Suppressor macrophage (primary cell): ENCODE data around the gene INTU.
"Not testable (repeated sequence)": the region's sequence is repeated elsewhere in the genome, so short reads cannot be mapped to it uniquely, and the experiment has no call there.

Source experiments
- DNase-seq, 4 experiments: peaks; one replicate each; pipeline ENCODE4 v3.0.0-alpha.2; 2020 to 2022

The INTU gene

GRCh38 chr4:127643791-127644190 is 11.0 kb downstream of the INTU start:
- DNase-seq, result no peak

DNA sequence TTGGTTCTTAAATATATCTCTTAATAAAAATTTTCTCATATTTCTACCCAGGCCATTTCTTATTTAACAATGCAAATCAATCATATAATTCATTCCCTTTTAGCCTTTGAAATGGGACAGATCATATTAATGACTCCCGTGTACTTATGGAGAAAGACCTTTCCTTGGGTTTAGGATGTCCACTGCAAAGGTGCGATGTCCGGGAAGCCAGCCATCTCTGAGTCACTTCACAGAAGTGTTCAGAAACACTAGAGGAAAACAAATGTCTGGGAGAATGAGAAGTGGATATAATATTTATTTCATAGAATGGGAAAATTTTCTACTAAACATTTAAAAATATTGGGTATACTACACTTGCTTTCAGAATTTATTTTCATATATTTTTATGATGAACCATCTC is 15.3 kb downstream of the INTU start:
- no peak for DNase-seq

- not testable (repeated sequence) for DNase-seq
These were observed 22.8 kb downstream of the INTU start for GRCh38 chr4:127655590-127655989.

DNA sequence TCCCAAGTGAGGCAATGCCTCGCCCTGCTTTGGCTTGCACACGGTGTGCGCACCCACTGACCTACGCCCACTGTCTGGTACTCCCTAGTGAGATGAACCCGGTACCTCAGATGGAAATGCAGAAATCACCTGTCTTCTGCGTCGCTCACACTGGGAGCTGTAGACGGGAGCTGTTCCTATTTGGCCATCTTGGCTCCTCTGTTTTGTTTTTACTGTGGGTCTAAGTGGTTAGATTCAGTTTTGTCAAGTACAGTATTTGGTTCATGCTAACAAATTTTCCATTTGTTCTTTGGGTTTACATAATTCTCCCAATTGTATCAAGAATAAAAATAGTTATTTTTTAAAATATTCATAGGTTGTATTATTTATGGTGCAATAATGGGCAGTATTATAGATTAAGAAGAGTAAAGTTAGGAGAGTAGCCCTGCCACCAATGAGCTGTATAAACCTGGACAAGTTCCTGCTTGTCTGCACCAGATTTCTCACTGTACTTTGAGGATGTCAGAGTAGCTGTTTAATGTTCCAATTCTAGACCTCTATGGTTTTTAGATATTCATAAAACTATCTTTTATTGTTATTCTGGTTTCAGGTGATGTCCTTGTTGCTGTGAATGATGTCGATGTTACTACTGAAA is 23.4 kb downstream of the INTU start:
- no peak for DNase-seq

DNA sequence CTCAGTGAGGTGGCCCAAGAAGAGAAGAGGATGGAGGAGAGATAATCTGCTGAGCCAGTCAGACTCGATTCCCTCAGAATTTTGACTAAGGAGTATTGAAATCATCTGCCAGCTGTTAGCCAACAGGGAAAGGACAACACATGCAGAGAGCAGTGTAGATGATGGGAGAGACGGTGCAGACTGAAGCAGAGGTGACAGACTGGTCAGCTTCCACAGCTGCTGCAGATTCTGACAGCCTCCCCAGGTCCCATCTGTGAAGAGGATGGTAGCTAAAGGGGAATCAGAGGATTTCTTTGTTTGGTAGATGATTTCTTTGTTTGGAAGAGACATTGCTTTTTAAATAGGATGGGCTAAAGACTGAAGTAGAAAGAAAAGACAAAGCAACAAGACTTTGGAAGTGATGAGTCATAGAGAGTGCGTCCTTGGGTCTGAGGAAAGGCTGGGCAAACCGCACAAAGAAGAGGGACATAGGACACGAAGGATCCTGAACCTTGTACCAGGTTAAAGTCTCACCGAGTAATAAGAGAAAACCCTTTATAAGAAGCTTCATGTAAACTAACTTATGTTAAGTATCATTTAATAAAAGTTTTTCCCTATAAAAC is 27.6 kb downstream of the INTU start:
- no peak for DNase-seq

- no peak for DNase-seq
These were observed 34.4 kb downstream of the INTU start for GRCh38 chr4:127667116-127667515.

- no peak for DNase-seq
These were observed 35.0 kb downstream of the INTU start for GRCh38 chr4:127667772-127668171.

- no peak for DNase-seq
These were observed 36.0 kb downstream of the INTU start for GRCh38 chr4:127668770-127669169.

GRCh38 chr4:127669691-127670090 is 36.9 kb downstream of the INTU start:
- no peak for DNase-seq

DNA sequence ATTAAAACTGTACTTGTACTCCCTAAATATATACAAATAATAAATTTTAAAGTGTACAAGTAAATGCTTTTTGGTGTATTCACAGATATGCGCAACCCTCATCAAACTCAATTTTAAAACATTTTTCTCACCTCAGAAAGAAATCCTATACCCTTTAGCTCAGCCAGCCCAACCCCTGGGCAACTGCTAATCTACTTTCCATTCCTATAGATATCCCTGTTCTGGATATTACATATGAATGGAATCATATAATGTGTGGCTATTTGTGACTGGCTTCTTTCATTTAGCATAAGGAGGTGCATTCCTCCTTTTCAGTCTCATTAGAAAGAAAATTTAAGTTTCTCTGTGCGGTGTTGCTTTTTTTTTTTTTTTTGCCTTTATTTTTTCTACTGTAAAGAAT is 39.4 kb downstream of the INTU start:
- no peak for DNase-seq

DNA sequence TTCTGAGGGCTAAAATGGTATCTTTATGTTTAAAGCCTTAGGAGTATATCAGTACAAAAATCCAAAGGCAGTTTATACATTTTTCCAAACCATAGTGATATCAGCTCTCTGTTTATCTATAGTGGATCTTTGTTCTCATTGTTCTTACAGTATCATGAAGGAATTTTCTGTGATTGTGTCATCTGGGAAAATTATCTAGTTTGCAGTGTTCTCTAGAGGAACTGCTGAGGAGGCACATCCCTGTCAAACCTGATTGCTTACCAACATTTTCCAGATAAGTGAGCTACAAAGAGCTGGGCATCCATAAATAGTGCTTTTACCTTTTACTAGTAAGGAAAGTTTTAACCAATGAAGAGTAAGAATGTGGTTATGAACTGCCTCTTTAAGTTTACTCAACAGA is 52.5 kb downstream of the INTU start:
- no peak for DNase-seq

DNA sequence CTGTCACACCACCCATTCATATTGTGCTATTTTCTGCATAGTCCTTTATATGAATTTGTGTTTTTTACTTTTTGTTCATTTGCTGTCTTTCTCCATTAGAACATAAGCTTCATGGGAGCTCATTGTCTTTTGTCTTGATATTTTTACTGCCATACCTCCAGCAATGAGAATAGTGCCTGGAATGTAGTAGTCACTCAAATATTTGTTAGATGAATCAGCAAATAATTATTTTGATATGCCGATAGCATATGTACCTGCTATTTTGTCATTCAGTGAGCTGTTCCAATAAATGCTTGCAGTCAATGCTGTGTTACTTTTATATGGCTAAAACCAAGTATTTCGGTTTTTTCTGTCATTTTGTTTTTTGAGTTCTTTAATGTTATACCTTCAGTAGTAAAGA is 53.9 kb downstream of the INTU start:
- DNase-seq, result no peak

DNA sequence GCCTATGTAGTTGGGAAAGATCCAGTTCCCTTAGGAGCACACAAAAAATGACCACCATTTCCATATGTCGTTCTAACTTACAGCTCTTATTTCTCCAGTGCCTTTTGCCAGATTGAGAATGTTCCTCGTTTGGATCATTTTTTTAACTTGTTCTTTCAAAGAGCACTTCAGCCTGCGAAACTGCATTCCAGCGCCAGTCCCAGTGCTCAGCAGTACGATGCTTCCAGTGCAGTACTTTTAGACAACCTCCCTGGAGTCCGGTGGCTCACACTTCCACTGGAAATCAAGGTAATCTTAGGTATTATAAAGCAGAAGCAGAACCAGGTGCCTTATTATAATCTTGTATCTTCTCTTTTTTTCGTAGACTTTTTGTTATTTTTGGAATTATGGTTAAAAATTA is 54.8 kb downstream of the INTU start:
- DNase-seq, result no peak

DNA sequence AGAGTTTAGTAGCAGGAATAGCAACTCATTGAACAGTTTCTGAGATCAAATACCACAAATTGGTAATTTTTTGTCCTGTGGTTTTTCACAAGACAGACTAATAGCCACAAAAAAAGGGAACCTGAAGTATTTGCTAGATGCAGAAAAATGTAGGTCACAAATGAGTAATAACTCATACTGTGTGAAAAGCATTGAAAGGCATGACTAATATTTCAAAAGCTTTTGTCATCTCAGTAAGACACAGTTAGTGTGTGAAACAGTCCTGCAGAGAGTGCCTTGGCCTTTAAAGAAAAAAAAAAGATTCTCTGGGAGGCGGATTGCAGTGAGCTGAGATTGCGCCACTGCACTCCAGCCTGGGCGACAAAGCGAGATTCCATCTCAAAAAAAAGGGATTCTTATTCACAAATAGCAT is 66.0 kb downstream of the INTU start:
- DNase-seq, result peak; percentile 67 to 95 (median 80)

- no peak for DNase-seq
These were observed 76.2 kb downstream of the INTU start for GRCh38 chr4:127708985-127709384.

DNA sequence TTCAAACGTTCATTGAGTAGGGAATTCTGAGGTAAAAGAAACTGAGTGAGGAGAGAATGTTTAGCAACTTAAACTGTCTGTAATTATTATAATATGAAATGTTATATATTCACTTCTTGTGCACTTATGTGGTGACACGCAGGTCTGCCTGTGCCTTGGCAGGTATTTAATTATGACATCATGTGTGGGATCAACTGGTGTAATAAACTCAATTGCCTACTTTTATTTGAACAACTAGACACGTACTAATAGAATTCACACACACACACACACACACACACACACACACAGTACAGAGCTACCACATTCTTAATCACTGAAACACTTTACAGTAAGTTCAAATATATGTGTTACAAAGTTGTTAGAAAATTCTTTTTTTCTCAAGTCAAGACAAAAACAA is 76.7 kb downstream of the INTU start:
- DNase-seq, result no peak

- DNase-seq, result no peak
These were observed 97.6 kb downstream of the INTU start, which contains the start of gene SLC25A31 for GRCh38 chr4:127730142-127730913. Gene SLC25A31 (plus strand): TSS chr4:127730400. CDS start chr4:127730546, 146 bp downstream.

GRCh38 chr4:127731406-127731805 is 98.6 kb downstream of the INTU start:
- no peak for DNase-seq

- DNase-seq, result peak; percentile 18 to 72 (median 66)
These were observed 100.0 kb downstream of the INTU start for GRCh38 chr4:127732623-127733328.

DNA sequence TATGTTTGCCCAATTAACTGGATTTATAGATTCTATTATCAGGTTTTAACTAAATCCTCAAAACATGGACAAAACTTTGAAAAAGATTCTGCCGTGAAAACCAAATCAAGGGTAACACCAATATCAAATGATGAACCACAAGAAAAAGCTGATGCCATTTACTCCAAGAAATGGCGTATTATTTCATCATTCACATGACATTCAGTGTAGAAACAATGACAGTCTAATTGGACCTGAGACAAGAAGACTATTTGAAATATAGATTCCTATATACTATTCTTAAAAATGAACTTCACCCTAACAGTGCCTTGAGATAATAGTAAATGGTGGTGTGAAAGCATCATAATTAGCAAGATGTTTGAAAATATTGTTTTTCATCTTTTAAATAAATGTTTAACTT is 102.2 kb downstream of the INTU start:
- no peak for DNase-seq

DNA sequence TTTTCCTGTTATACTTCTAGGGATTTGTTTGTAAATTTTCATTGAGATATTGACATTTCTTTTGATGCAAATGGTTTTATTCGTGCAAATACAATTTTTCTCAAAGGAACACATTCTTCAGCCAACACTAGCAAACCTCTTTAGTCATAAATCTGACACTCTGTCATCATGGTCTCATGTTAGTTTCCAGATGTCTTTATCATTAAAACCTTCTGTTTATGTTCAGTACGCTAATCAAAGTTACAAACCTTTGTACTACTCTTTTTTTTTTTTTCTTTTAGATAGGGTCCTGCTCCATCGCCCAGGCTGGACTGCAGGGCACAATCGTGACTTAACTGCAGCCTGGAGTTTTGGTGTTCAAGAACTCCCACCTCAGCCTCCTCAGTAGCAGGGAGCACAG is 104.5 kb downstream of the INTU start:
- no peak for DNase-seq

GRCh38 chr4:127741247-127741646 is 108.5 kb downstream of the INTU start:
- no peak for DNase-seq

GRCh38 chr4:127747883-127748282 is 115.1 kb downstream of the INTU start:
- DNase-seq, result no peak
